Fibroblast of lung (primary cell): ENCODE data around the gene NDUFA11.

Source experiments
- CTCF ChIP-seq, 2 donors: IDR thresholded peaks in 1 of 2; conservative IDR thresholded peaks in 1 of 2; 1 replicate in 1 of 2; 2 replicates in 1 of 2; pipeline ENCODE4 v1.5.1; 2011 to 2012; ENCODE audit warnings: low read length in 2 of 2, control low read depth in 1 of 2, inconsistent platforms in 1 of 2, low read depth in 1 of 2, mild to moderate bottlenecking in 1 of 2
- EZH2 ChIP-seq: IDR thresholded peaks from 2 replicates; pipeline ENCODE4 v1.5.1; 2012; ENCODE audit warnings: low read length, control low read depth, mild to moderate bottlenecking; ENCODE audit errors: missing control alignments

GRCh38 chr19:5882421-5882968 is 21.1 kb downstream of the NDUFA11 start:
- no peak for TF ChIP-seq CTCF (conservative IDR thresholded peaks at IDR 0.05 in 1 of 2, IDR thresholded peaks at IDR 0.05 in 1 of 2; ENCODE audit: low read depth in 1 of 2, low read length in 2 of 2)
- TF ChIP-seq EZH2: no peak
